ENCODE measurements around the gene MCM5. TPM values are rescaled to one million over a fixed set of nuclear protein-coding genes. Genes with fewer than 3 reads are reported as not detected.

The MCM5 gene
- total RNA-seq, 2 donors from 2014 or later: 42.2 to 51.8 TPM

GRCh38 chr22:35407362-35407761, 7.4 kb downstream of the MCM5 start:
- no peak for DNase-seq (ENCODE audit: low spot score)
- Histone ChIP-seq H3K9me3 (no peaks in the 10 kb centered on the region), H3K36me3 (peaks cover 6 to 21% of the 10 kb centered on the region in 2 donors), H3K27ac (no peak overlapping the region), H3K4me1 (replicated peaks) (no peaks in the 10 kb centered on the region), H3K27me3 (replicated peaks; ENCODE audit: insufficient read depth) (no peaks in the 10 kb centered on the region), H3K4me3 (no peak overlapping the region)
- 89% methylated on average over 7 of the region's 7 CpGs for WGBS
- intact Hi-C loops (cut with DNase I): no loop called here
- TF ChIP-seq POLR2AphosphoS5 (IDR thresholded peaks at IDR 0.05) (no peak), POLR2A (IDR thresholded peaks at IDR 0.05) (no peak)
- TF ChIP-seq, protein P1, sequence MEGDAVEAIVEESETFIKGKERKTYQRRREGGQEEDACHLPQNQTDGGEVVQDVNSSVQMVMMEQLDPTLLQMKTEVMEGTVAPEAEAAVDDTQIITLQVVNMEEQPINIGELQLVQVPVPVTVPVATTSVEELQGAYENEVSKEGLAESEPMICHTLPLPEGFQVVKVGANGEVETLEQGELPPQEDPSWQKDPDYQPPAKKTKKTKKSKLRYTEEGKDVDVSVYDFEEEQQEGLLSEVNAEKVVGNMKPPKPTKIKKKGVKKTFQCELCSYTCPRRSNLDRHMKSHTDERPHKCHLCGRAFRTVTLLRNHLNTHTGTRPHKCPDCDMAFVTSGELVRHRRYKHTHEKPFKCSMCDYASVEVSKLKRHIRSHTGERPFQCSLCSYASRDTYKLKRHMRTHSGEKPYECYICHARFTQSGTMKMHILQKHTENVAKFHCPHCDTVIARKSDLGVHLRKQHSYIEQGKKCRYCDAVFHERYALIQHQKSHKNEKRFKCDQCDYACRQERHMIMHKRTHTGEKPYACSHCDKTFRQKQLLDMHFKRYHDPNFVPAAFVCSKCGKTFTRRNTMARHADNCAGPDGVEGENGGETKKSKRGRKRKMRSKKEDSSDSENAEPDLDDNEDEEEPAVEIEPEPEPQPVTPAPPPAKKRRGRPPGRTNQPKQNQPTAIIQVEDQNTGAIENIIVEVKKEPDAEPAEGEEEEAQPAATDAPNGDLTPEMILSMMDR (IDR thresholded peaks at IDR 0.05): no peak

DNA sequence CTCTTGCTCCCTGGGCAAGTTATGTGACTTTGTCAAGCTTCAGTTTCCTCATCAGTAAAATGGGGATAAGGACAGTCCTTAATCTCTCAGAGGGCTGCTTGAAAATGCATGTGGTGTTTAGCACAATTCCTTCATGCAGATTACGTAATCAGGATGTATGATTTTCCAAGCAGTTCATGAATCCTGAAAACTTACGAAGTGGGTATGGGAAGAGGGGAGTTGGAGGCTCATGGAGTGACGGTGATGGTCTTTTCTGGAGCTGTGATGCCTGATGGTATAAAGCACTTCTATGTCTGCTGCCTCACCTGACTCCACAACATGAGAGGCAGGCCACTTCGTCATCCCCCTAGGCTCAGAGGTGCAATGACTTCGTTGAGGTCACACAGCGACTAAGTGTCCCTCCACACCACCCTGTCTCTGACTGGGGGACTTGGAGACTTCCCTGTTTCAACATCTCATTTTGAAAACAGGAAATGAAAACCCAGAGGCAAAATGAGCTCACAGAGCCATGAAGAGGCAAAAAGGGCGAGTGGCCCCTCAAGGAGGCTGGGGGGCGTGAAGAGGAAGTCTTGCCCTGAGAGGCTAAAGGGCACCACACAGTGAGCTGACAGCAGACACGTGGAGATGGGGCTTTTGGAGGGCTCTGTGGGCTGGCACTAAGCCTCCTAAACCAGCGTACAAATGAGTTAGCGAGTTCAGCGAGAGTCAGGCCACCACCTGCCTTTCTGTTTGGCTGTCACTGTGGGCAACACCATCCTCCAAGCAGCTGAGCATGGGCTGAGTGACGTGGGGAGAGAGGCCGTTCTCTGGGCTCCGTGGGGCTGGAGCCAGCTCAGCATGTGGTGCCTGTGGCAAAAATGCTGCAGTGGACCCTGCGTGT, 10.1 kb downstream of the MCM5 start:
- Histone ChIP-seq H3K4me1 (replicated peaks) (no peaks in the 10 kb centered on the region), H3K36me3 (peaks cover 6 to 21% of the 10 kb centered on the region in 2 donors), H3K27ac (no peak overlapping the region), H3K27me3 (replicated peaks; ENCODE audit: insufficient read depth) (no peaks in the 10 kb centered on the region), H3K4me3 (no peak overlapping the region), H3K9me3 (no peaks in the 10 kb centered on the region)
- no peak for DNase-seq (ENCODE audit: low spot score)
- intact Hi-C loops (cut with DNase I): no loop called here
- WGBS: 83% methylated on average over 16 of the region's 16 CpGs
- no peak for TF ChIP-seq POLR2AphosphoS5 (IDR thresholded peaks at IDR 0.05)
- TF ChIP-seq, protein P1 (IDR thresholded peaks at IDR 0.05): no peak
- no peak for TF ChIP-seq POLR2A (IDR thresholded peaks at IDR 0.05)

DNA sequence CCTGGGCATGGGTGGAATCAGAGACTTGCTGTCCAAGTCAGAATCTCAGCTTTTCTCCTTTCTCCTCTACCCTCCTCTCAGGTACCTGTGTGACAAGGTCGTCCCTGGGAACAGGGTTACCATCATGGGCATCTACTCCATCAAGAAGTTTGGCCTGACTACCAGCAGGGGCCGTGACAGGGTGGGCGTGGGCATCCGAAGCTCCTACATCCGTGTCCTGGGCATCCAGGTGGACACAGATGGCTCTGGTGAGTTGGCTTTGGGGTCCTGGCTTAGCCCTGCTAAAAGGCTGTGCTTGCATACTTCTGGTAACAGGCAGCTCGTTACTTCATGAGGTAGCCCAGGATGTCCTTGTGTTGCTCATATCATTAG, 10.7 kb downstream of the MCM5 start:
- intact Hi-C loops (cut with DNase I): no loop called here
- Histone ChIP-seq H3K4me3 (no peak overlapping the region), H3K9me3 (no peaks in the 10 kb centered on the region), H3K27me3 (replicated peaks; ENCODE audit: insufficient read depth) (no peaks in the 10 kb centered on the region), H3K4me1 (replicated peaks) (no peaks in the 10 kb centered on the region), H3K27ac (no peak overlapping the region), H3K36me3 (peaks cover 6 to 21% of the 10 kb centered on the region in 2 donors)
- 87% methylated on average over 6 of the region's 6 CpGs for WGBS
- TF ChIP-seq, protein P1 (IDR thresholded peaks at IDR 0.05): no peak
- TF ChIP-seq POLR2A (IDR thresholded peaks at IDR 0.05) (no peak), POLR2AphosphoS5 (IDR thresholded peaks at IDR 0.05) (no peak)
- no peak for DNase-seq (ENCODE audit: low spot score)

DNA sequence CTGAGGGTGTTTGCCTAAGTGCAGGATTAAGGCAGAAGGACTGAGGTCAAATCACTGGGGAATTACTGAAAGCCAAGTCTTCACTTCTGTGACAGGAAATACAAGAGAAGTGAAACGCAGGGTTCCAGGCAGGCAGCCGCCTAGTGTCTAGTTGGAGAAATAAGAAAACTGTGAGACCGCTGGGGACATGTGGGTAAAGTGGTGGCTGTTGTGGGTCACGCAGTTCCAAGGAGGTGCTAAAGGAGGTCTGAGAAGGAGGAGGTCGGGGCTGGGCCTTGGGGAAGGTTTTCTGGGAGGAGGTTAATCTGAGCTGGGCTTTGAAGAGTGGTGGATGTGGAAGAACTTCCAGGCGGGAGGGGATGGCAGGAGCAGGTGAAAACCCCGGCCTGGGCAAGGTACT, 11.2 kb downstream of the MCM5 start:
- Histone ChIP-seq H3K27ac (no peak overlapping the region), H3K36me3 (peaks cover 6 to 21% of the 10 kb centered on the region in 2 donors), H3K27me3 (replicated peaks; ENCODE audit: insufficient read depth) (no peaks in the 10 kb centered on the region), H3K4me1 (replicated peaks) (no peaks in the 10 kb centered on the region), H3K9me3 (no peaks in the 10 kb centered on the region), H3K4me3 (no peak overlapping the region)
- no peak for TF ChIP-seq POLR2A (IDR thresholded peaks at IDR 0.05)
- TF ChIP-seq, protein P1 (IDR thresholded peaks at IDR 0.05): no peak
- no peak for TF ChIP-seq POLR2AphosphoS5 (IDR thresholded peaks at IDR 0.05)
- intact Hi-C loops (cut with DNase I): no loop called here
- WGBS: 85% methylated on average over 7 of the region's 7 CpGs
- DNase-seq (ENCODE audit: low spot score): no peak

GRCh38 chr22:35413624-35414023, 13.7 kb downstream of the MCM5 start:
- TF ChIP-seq POLR2AphosphoS5 (IDR thresholded peaks at IDR 0.05) (no peak), POLR2A (IDR thresholded peaks at IDR 0.05) (no peak)
- TF ChIP-seq, protein P1 (IDR thresholded peaks at IDR 0.05): no peak
- no peak overlapping the region for H3K27ac ChIP-seq
- no peaks in the 10 kb centered on the region for H3K27me3 ChIP-seq (replicated peaks; ENCODE audit: insufficient read depth)
- no peak for DNase-seq (ENCODE audit: low spot score)
- no peaks in the 10 kb centered on the region for H3K4me1 ChIP-seq (replicated peaks)
- H3K4me3 ChIP-seq: no peak overlapping the region
- 100% methylated on average over 4 of the region's 4 CpGs for WGBS
- no peaks in the 10 kb centered on the region for H3K9me3 ChIP-seq
- intact Hi-C loops (cut with DNase I): no loop called here
- peaks cover 0 to under 1% of the 10 kb centered on the region in 2 donors for H3K36me3 ChIP-seq
